GM18507 (cell line): ENCODE results near the gene RHEB.

Experiments
- DNase-seq: peaks from one replicate; pipeline ENCODE4 v3.0.0; 2011; ENCODE audit warnings: low read depth; ENCODE audit not compliant: insufficient read length; ENCODE audit errors: extremely low spot score
- FAIRE-seq: peaks from 2 replicates; lab custom pipeline; 2011; peaks lifted over from hg19 to GRCh38; lab: Jason Lieb, UNC

RHEB gene

GRCh38 chr7:151519765-151520418 lies at the start of gene RHEB:
RHEB (minus strand) TSS chr7:151519895; CDS start chr7:151519511, 384 bp downstream.
- peak; percentile 82 for FAIRE-seq

GRCh38 chr7:151566897-151567320 lies 47.2 kb upstream of the RHEB start:
- FAIRE-seq (no peak), DNase-seq (no peak)

More at GRCh38 chr7:151519765-151520418, at the start of gene RHEB:
- DNase-seq: peak; percentile 84

GRCh38 chr7:151565541-151565940 lies 45.8 kb upstream of the RHEB start:
- FAIRE-seq: no peak
- no peak for DNase-seq

GRCh38 chr7:151560243-151560642 lies 40.5 kb upstream of the RHEB start:
- FAIRE-seq: no peak
- no peak for DNase-seq

GRCh38 chr7:151559557-151560183 lies 40.0 kb upstream of the RHEB start:
- FAIRE-seq: no peak
- no peak for DNase-seq

GRCh38 chr7:151558575-151558974 lies 38.9 kb upstream of the RHEB start:
- DNase-seq (no peak), FAIRE-seq (no peak)

- DNase-seq (no peak), FAIRE-seq (no peak)
Observed at GRCh38 chr7:151556592-151556991, 36.9 kb upstream of the RHEB start.

- DNase-seq: no peak
- FAIRE-seq: no peak
Observed at GRCh38 chr7:151553356-151553755, 33.7 kb upstream of the RHEB start.

- no peak for DNase-seq
Observed at GRCh38 chr7:151552352-151553028, 32.8 kb upstream of the RHEB start.

GRCh38 chr7:151551820-151552219 lies 32.1 kb upstream of the RHEB start:
- DNase-seq: no peak
- FAIRE-seq: no peak

More at GRCh38 chr7:151552352-151553028, 32.8 kb upstream of the RHEB start:
- no peak for FAIRE-seq

GRCh38 chr7:151550656-151551286 lies 31.1 kb upstream of the RHEB start:
- DNase-seq (peak; percentile 25), FAIRE-seq (no peak)

- DNase-seq (no peak), FAIRE-seq (no peak)
Observed at GRCh38 chr7:151549644-151550043, 29.9 kb upstream of the RHEB start.

GRCh38 chr7:151549083-151549482 lies 29.4 kb upstream of the RHEB start:
- DNase-seq (no peak), FAIRE-seq (no peak)

GRCh38 chr7:151544183-151544582 lies 24.5 kb upstream of the RHEB start:
- FAIRE-seq (no peak), DNase-seq (no peak)

GRCh38 chr7:151542606-151543130 lies 23.0 kb upstream of the RHEB start:
- FAIRE-seq: no peak
- DNase-seq: no peak

- no peak for DNase-seq
- no peak for FAIRE-seq
Observed at GRCh38 chr7:151541709-151542499, 22.2 kb upstream of the RHEB start.

GRCh38 chr7:151540146-151540545 lies 20.5 kb upstream of the RHEB start:
- FAIRE-seq (no peak), DNase-seq (no peak)

- DNase-seq: no peak
- no peak for FAIRE-seq
Observed at GRCh38 chr7:151539088-151539671, 19.5 kb upstream of the RHEB start.
